HepG2 (cell line): ENCODE data around the gene DAPK3. TPM values are rescaled to one million over a fixed set of nuclear protein-coding genes. Genes with fewer than 3 reads are reported as not detected.

Experiments
- AGO2 ChIP-seq: fragments of 200-400 bp; formaldehyde crosslinking; optimal IDR thresholded peaks from 2 replicates; pipeline ENCODE3; 2017; ENCODE audit warnings: mild to moderate bottlenecking, low read depth, low read length, moderate library complexity
- ELF4 ChIP-seq: sonication (generic); formaldehyde crosslinking; IDR thresholded peaks from 2 replicates; pipeline ENCODE4 v1.5.0; 2020; ENCODE audit warnings: missing genetic modification reagents, mild to moderate bottlenecking, moderate library complexity, borderline replicate concordance
- KLF12 ChIP-seq: sonication (generic); formaldehyde crosslinking; IDR thresholded peaks from 2 replicates; pipeline ENCODE4 v1.4.0; 2020; ENCODE audit warnings: missing genetic modification reagents, borderline replicate concordance
- MED13 ChIP-seq: sonication (generic); formaldehyde crosslinking; IDR thresholded peaks from 2 replicates; pipeline ENCODE4 v1.5.0; 2020; ENCODE audit warnings: missing genetic modification reagents
- MEF2D ChIP-seq: sonication (generic); formaldehyde crosslinking; IDR thresholded peaks from 2 replicates; pipeline ENCODE4 v1.5.1; 2020; ENCODE audit warnings: mild to moderate bottlenecking, missing genetic modification reagents
- NFE2L1 ChIP-seq: sonication (generic); formaldehyde crosslinking; IDR thresholded peaks from 2 replicates; pipeline ENCODE4 v1.4.0; 2020; ENCODE audit warnings: missing genetic modification reagents, mild to moderate bottlenecking, borderline replicate concordance
- POLR2G ChIP-seq: fragments of 200-400 bp; formaldehyde crosslinking; IDR thresholded peaks from 2 replicates; pipeline ENCODE4 v1.6.1; 2018; ENCODE audit warnings: mild to moderate bottlenecking, low read depth, low read length, moderate library complexity
- SNAPC5 ChIP-seq: sonication (generic); formaldehyde crosslinking; IDR thresholded peaks from 2 replicates; pipeline ENCODE4 v1.8.1; 2023; ENCODE audit warnings: mild to moderate bottlenecking, missing genetic modification reagents, borderline replicate concordance
- TRIM24 ChIP-seq: sonication (generic); formaldehyde crosslinking; IDR thresholded peaks from 2 replicates; pipeline ENCODE4 v1.8.0; 2022; ENCODE audit warnings: mild to moderate bottlenecking, missing genetic modification reagents
- XRCC5 ChIP-seq: fragments of 200-400 bp; formaldehyde crosslinking; optimal IDR thresholded peaks from 2 replicates; pipeline ENCODE3; 2017; ENCODE audit warnings: mild to moderate bottlenecking, low read length
- ZBTB20 ChIP-seq: sonication (generic); formaldehyde crosslinking; IDR thresholded peaks from 2 replicates; pipeline ENCODE4 v1.8.1; 2023; ENCODE audit warnings: missing genetic modification reagents, low read depth, mild to moderate bottlenecking, borderline replicate concordance
- ZKSCAN1 ChIP-seq: fragments of 150-350 bp; IDR thresholded peaks from 2 replicates; pipeline ENCODE4 v1.6.1; 2014; ENCODE audit warnings: low read length
- ZNF12 ChIP-seq: sonication (generic); formaldehyde crosslinking; IDR thresholded peaks from 2 replicates; pipeline ENCODE4 v1.5.0; 2020; ENCODE audit warnings: missing genetic modification reagents
- ZNF230 ChIP-seq: sonication (generic); formaldehyde crosslinking; IDR thresholded peaks from 2 replicates; pipeline ENCODE4 v1.4.0; 2020; ENCODE audit warnings: mild to moderate bottlenecking, missing genetic modification reagents
- ZNF749 ChIP-seq: sonication (generic); formaldehyde crosslinking; IDR thresholded peaks from 2 replicates; pipeline ENCODE4 v1.8.0; 2022; ENCODE audit warnings: mild to moderate bottlenecking, missing genetic modification reagents, moderate library complexity, borderline replicate concordance
- ZNF790 ChIP-seq: sonication (generic); formaldehyde crosslinking; IDR thresholded peaks from 2 replicates; pipeline ENCODE4 v1.8.0; 2022; ENCODE audit warnings: missing genetic modification reagents, mild to moderate bottlenecking, borderline replicate concordance
- polyA plus RNA-seq, 8 experiments: library from polyadenylated mRNA; depleted of rRNA in 3 of 8; stranded (reverse) in 7 of 8; unstranded in 1 of 8; fragments of >200 nt; fragmentation: Illumina TruSeq in 4 of 8; extraction: Trizol in 4 of 8; gene quantifications; 2 replicates each; pipeline versions ENCODE4 v1.2.1 to v1.2.3, GENCODE V29; 2011 to 2016; ENCODE audit warnings: low read depth in 4 of 8, missing spikeins in 1 of 8, mixed read lengths in 1 of 8; ENCODE audit not compliant: insufficient read depth in 1 of 8
- total RNA-seq, 5 experiments: library from RNA; depleted of rRNA; stranded (reverse); fragments of >200 nt; fragmentation: Illumina TruSeq; extraction: Trizol; gene quantifications; 2 replicates each; pipeline ENCODE4 v1.2.3, GENCODE V29; 2016; ENCODE audit warnings: low read depth in 1 of 5
- TF ChIP-seq, protein P1 (sequence below): IDR thresholded peaks from 2 replicates; pipeline ENCODE4 v1.6.1; 2016; ENCODE audit warnings: mild to moderate bottlenecking
- TF ChIP-seq, protein P2 (sequence below): IDR thresholded peaks from 2 replicates; pipeline ENCODE4 v1.6.1; 2016
- TF ChIP-seq, protein P3 (sequence below): sonication (generic); formaldehyde crosslinking; IDR thresholded peaks from 2 replicates; pipeline ENCODE4 v1.4.0; 2020; ENCODE audit warnings: missing genetic modification reagents
- TF ChIP-seq, protein P4 (sequence below): sonication (generic); formaldehyde crosslinking; IDR thresholded peaks from 2 replicates; pipeline ENCODE4 v1.5.0; 2020; ENCODE audit warnings: mild to moderate bottlenecking, missing genetic modification reagents, borderline replicate concordance

DAPK3 gene
- total and polyA plus RNA-seq, 2 of the 13 experiments (the other 11 are each of a cell fraction or from before 2014, with no cell fraction given), result 30.5 to 37.3 TPM

DNA sequence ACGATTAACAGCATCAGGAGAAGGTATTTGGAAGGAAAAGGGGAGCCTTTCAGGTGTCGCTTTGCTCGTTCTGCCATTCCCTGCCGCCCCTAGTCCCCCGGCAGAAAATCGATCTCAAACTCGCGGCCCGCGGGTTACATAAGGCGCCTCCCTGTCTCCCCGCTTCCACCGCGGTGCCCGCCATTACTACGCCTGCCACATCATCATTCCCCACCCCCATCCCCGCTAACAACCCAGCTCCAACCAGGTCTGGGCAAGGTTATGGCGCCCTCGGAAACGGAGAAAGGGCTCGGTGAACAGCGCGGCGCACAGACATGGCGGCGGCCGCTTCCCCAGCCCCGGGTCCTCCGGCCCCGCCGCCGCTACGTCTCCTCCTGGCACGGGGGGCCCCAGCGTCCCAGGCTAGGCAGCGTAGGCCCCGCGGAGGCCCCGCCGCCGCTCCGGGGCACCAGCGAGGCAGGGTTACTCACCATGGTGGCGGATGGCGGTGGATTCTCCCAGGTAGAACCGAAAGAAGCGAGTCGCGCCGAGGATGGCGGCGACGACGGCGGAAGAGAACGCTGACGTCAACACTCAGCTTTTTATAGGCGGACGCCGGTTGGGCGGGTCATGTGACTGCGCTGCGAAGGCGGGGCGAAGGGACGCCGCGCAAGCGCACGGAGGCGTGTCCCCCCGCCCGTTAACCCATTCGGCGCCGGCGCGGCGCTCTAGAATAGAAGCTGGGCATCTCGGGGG lies 14.2 kb upstream of the DAPK3 start, which contains the start of gene EEF2 (continued):
- TF ChIP-seq MED13, result peak; percentile 74
- TF ChIP-seq ZNF230 (CRISPR knock-in tag), result peak; percentile 58; the same call in 1 of the 2 replicates
- TF ChIP-seq SNAPC5 (CRISPR knock-in tag), result 0 out of 2 replicates have a peak, but pooled peaks have one; percentile 90
- TF ChIP-seq, protein P1, sequence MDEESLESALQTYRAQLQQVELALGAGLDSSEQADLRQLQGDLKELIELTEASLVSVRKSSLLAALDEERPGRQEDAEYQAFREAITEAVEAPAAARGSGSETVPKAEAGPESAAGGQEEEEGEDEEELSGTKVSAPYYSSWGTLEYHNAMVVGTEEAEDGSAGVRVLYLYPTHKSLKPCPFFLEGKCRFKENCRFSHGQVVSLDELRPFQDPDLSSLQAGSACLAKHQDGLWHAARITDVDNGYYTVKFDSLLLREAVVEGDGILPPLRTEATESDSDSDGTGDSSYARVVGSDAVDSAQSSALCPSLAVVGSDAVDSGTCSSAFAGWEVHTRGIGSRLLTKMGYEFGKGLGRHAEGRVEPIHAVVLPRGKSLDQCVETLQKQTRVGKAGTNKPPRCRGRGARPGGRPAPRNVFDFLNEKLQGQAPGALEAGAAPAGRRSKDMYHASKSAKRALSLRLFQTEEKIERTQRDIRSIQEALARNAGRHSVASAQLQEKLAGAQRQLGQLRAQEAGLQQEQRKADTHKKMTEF, result peak; percentile 88
- TF ChIP-seq ZNF790 (CRISPR knock-in tag), result peak; percentile 82
- peak; percentile 16; the same call in 1 of the 2 replicates for TF ChIP-seq ZKSCAN1
- peak; percentile 98 for TF ChIP-seq AGO2
- no peak for TF ChIP-seq NFE2L1
- peak; percentile 66; the same call in 1 of the 2 replicates for TF ChIP-seq MEF2D (CRISPR knock-in tag)
- TF ChIP-seq KLF12 (CRISPR knock-in tag), result peak; percentile 60; the same call in 1 of the 2 replicates
- no peak for TF ChIP-seq TRIM24 (CRISPR knock-in tag)
- TF ChIP-seq POLR2G, result peak; percentile 99
- TF ChIP-seq ZBTB20 (CRISPR knock-in tag), result 0 out of 2 replicates have a peak, but pooled peaks have one; percentile 57
- TF ChIP-seq, protein P2, sequence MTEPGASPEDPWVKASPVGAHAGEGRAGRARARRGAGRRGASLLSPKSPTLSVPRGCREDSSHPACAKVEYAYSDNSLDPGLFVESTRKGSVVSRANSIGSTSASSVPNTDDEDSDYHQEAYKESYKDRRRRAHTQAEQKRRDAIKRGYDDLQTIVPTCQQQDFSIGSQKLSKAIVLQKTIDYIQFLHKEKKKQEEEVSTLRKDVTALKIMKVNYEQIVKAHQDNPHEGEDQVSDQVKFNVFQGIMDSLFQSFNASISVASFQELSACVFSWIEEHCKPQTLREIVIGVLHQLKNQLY (CRISPR knock-in tag), result no peak
- no peak for TF ChIP-seq ELF4 (CRISPR knock-in tag)
- TF ChIP-seq, protein P3, sequence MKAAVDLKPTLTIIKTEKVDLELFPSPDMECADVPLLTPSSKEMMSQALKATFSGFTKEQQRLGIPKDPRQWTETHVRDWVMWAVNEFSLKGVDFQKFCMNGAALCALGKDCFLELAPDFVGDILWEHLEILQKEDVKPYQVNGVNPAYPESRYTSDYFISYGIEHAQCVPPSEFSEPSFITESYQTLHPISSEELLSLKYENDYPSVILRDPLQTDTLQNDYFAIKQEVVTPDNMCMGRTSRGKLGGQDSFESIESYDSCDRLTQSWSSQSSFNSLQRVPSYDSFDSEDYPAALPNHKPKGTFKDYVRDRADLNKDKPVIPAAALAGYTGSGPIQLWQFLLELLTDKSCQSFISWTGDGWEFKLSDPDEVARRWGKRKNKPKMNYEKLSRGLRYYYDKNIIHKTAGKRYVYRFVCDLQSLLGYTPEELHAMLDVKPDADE (CRISPR knock-in tag), result no peak
- TF ChIP-seq XRCC5, result peak; percentile 45
- TF ChIP-seq, protein P4, sequence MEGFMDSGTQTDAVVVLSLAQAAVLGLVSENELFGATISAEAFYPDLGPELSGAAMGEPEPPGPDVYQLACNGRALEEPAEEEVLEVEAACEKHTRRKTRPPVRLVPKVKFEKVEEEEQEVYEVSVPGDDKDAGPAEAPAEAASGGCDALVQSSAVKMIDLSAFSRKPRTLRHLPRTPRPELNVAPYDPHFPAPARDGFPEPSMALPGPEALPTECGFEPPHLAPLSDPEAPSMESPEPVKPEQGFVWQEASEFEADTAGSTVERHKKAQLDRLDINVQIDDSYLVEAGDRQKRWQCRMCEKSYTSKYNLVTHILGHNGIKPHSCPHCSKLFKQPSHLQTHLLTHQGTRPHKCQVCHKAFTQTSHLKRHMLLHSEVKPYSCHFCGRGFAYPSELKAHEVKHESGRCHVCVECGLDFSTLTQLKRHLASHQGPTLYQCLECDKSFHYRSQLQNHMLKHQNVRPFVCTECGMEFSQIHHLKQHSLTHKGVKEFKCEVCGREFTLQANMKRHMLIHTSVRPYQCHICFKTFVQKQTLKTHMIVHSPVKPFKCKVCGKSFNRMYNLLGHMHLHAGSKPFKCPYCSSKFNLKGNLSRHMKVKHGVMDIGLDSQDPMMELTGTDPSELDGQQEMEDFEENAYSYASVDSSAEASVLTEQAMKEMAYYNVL (CRISPR knock-in tag), result peak; percentile 75; the same call in 1 of the 2 replicates
- no peak for TF ChIP-seq ZNF12 (CRISPR knock-in tag)
- TF ChIP-seq ZNF749 (CRISPR knock-in tag), result peak; percentile 58; the same call in 1 of the 2 replicates
